ENCODE results near the gene PGAP3. TPM values are rescaled to one million over a fixed set of nuclear protein-coding genes. Genes with fewer than 3 reads are reported as not detected.

PGAP3 gene
- total and polyA plus RNA-seq, 3 donors from 2014 or later = 21.1 to 37.4 (median 28.6) TPM

- Histone ChIP-seq H3K36me3 (ENCODE audit: low read depth, missing control alignments) (no peaks in the 10 kb centered on the region), H3K9me3 (no peaks in the 10 kb centered on the region), H3K27ac (peak overlapping the region in 1 of 2 donors; percentile 72), H3K4me3 (no peak overlapping the region), H3K4me1 (peaks cover 68% of the 10 kb centered on the region), H3K27me3 (no peaks in the 10 kb centered on the region)
- no peak for DNase-seq
- no peak for TF ChIP-seq CTCF (IDR thresholded peaks at IDR 0.05)
- TF ChIP-seq POLR2A (IDR thresholded peaks at IDR 0.05) = no peak
- 71 to 86% methylated on average over 8 of the region's 8 CpGs for WGBS, 2 donors
- intact Hi-C loops (cut with DNase I; ENCODE audit: low total_unique reads) = no loop called here
These were observed 52.2 kb downstream of the PGAP3 start for GRCh38 chr17:39635614-39636176.

GRCh38 chr17:39634384-39634871, 53.4 kb downstream of the PGAP3 start:
- 46 to 47% methylated on average over 2 of the region's 2 CpGs for WGBS, 2 donors
- no peak for DNase-seq
- intact Hi-C loops (cut with DNase I; ENCODE audit: low total_unique reads) = no loop called here
- Histone ChIP-seq H3K36me3 (ENCODE audit: low read depth, missing control alignments) (no peaks in the 10 kb centered on the region), H3K27ac (no peak overlapping the region), H3K4me1 (peaks cover 56% of the 10 kb centered on the region), H3K27me3 (no peaks in the 10 kb centered on the region), H3K9me3 (no peaks in the 10 kb centered on the region), H3K4me3 (no peak overlapping the region)
- TF ChIP-seq POLR2A (IDR thresholded peaks at IDR 0.05) (no peak), CTCF (IDR thresholded peaks at IDR 0.05) (peak; percentile 65 to 76 (median 73))

- peak overlapping the region in 1 of 2 donors; percentile 60 for H3K27ac ChIP-seq
- intact Hi-C loops (cut with DNase I; ENCODE audit: low total_unique reads) = no loop called here
- no peak for DNase-seq
These were observed 54.2 kb downstream of the PGAP3 start for GRCh38 chr17:39633570-39634183.

GRCh38 chr17:39632153-39632941, 55.5 kb downstream of the PGAP3 start:
- peak; percentile 78 for DNase-seq
- H3K36me3 ChIP-seq (ENCODE audit: low read depth, missing control alignments) = no peaks in the 10 kb centered on the region
- H3K9me3 ChIP-seq = no peaks in the 10 kb centered on the region
- TF ChIP-seq CTCF (IDR thresholded peaks at IDR 0.05) (no peak), POLR2A (IDR thresholded peaks at IDR 0.05) (no peak)
- H3K27ac ChIP-seq = peak overlapping the region; percentile 16 to 28
- 36 to 60% methylated on average over 13 of the region's 13 CpGs for WGBS, 2 donors
- H3K4me1 ChIP-seq = peaks cover 39% of the 10 kb centered on the region
- H3K4me3 ChIP-seq = no peak overlapping the region
- intact Hi-C loops (cut with DNase I; ENCODE audit: low total_unique reads) = no loop called here
- no peaks in the 10 kb centered on the region for H3K27me3 ChIP-seq

More at GRCh38 chr17:39633570-39634183, 54.2 kb downstream of the PGAP3 start:
- no peak for TF ChIP-seq CTCF (IDR thresholded peaks at IDR 0.05)
- TF ChIP-seq POLR2A (IDR thresholded peaks at IDR 0.05) = no peak
- 68 to 75% methylated on average over 8 of the region's 8 CpGs for WGBS, 2 donors
- no peaks in the 10 kb centered on the region for H3K27me3 ChIP-seq
- H3K9me3 ChIP-seq = no peaks in the 10 kb centered on the region
- no peaks in the 10 kb centered on the region for H3K36me3 ChIP-seq (ENCODE audit: low read depth, missing control alignments)
- no peak overlapping the region for H3K4me3 ChIP-seq
- peaks cover 48% of the 10 kb centered on the region for H3K4me1 ChIP-seq
